ENCODE data around the gene ITGB2. TPM values are rescaled to one million over a fixed set of nuclear protein-coding genes. Genes with fewer than 3 reads are reported as not detected.

ITGB2 gene
- total RNA-seq, 1 donor from 2014 or later = 292 TPM

- no peak for DNase-seq (ENCODE audit: low spot score)
- Mint-ChIP-seq H3K9me3 (no peaks in the 10 kb centered on the region), H3K4me1 (ENCODE audit: low read depth) (peaks cover 10% of the 10 kb centered on the region), H3K36me3 (ENCODE audit: low read depth) (peaks cover 57% of the 10 kb centered on the region), H3K27ac (peak overlapping the region; percentile 0), H3K27me3 (ENCODE audit: insufficient read depth) (no peaks in the 10 kb centered on the region), H3K4me3 (no peak overlapping the region)
- intact Hi-C loops (cut with micrococcal nuclease) = no loop called here
Measured at GRCh38 chr21:44904141-44904923, 16.4 kb downstream of the ITGB2 start.

GRCh38 chr21:44903689-44904088 is 17.0 kb downstream of the ITGB2 start:
- Mint-ChIP-seq H3K27ac (no peak overlapping the region), H3K27me3 (ENCODE audit: insufficient read depth) (no peaks in the 10 kb centered on the region), H3K36me3 (ENCODE audit: low read depth) (peaks cover 53% of the 10 kb centered on the region), H3K9me3 (no peaks in the 10 kb centered on the region), H3K4me3 (no peak overlapping the region), H3K4me1 (ENCODE audit: low read depth) (peaks cover 4% of the 10 kb centered on the region)
- intact Hi-C loops (cut with micrococcal nuclease) = no loop called here
- no peak for DNase-seq (ENCODE audit: low spot score)

- Mint-ChIP-seq H3K9me3 (no peaks in the 10 kb centered on the region), H3K27ac (peak overlapping the region; percentile 14), H3K36me3 (ENCODE audit: low read depth) (peaks cover 54% of the 10 kb centered on the region), H3K4me1 (ENCODE audit: low read depth) (no peaks in the 10 kb centered on the region), H3K27me3 (ENCODE audit: insufficient read depth) (no peaks in the 10 kb centered on the region), H3K4me3 (no peak overlapping the region)
- no peak for DNase-seq (ENCODE audit: low spot score)
- intact Hi-C loops (cut with micrococcal nuclease) = no loop called here
Measured at GRCh38 chr21:44903050-44903685, 17.5 kb downstream of the ITGB2 start.

- Mint-ChIP-seq H3K4me3 (no peak overlapping the region), H3K9me3 (no peaks in the 10 kb centered on the region), H3K27me3 (ENCODE audit: insufficient read depth) (no peaks in the 10 kb centered on the region), H3K27ac (peak overlapping the region; percentile 14), H3K4me1 (ENCODE audit: low read depth) (no peaks in the 10 kb centered on the region), H3K36me3 (ENCODE audit: low read depth) (peaks cover 55% of the 10 kb centered on the region)
- intact Hi-C loops (cut with micrococcal nuclease) = no loop called here
- DNase-seq (ENCODE audit: low spot score) = no peak
Measured at GRCh38 chr21:44902268-44903049, 18.2 kb downstream of the ITGB2 start.

GRCh38 chr21:44901391-44902074 is 19.2 kb downstream of the ITGB2 start:
- intact Hi-C loops (cut with micrococcal nuclease) = no loop called here
- Mint-ChIP-seq H3K9me3 (no peaks in the 10 kb centered on the region), H3K4me3 (no peak overlapping the region), H3K27ac (no peak overlapping the region), H3K27me3 (ENCODE audit: insufficient read depth) (no peaks in the 10 kb centered on the region), H3K36me3 (ENCODE audit: low read depth) (peaks cover 53% of the 10 kb centered on the region), H3K4me1 (ENCODE audit: low read depth) (no peaks in the 10 kb centered on the region)
- DNase-seq (ENCODE audit: low spot score) = no peak

- Mint-ChIP-seq H3K27me3 (ENCODE audit: insufficient read depth) (no peaks in the 10 kb centered on the region), H3K9me3 (no peaks in the 10 kb centered on the region), H3K27ac (no peak overlapping the region), H3K4me3 (no peak overlapping the region), H3K36me3 (ENCODE audit: low read depth) (peaks cover 52% of the 10 kb centered on the region), H3K4me1 (ENCODE audit: low read depth) (no peaks in the 10 kb centered on the region)
- DNase-seq (ENCODE audit: low spot score) = no peak
- intact Hi-C loops (cut with micrococcal nuclease) = no loop called here
Measured at GRCh38 chr21:44900559-44901251, 20.0 kb downstream of the ITGB2 start.

GRCh38 chr21:44899768-44900558 is 20.7 kb downstream of the ITGB2 start:
- Mint-ChIP-seq H3K36me3 (ENCODE audit: low read depth) (peaks cover 52% of the 10 kb centered on the region), H3K9me3 (no peaks in the 10 kb centered on the region), H3K27me3 (ENCODE audit: insufficient read depth) (no peaks in the 10 kb centered on the region), H3K4me3 (no peak overlapping the region), H3K4me1 (ENCODE audit: low read depth) (no peaks in the 10 kb centered on the region), H3K27ac (no peak overlapping the region)
- intact Hi-C loops (cut with micrococcal nuclease) = no loop called here
- no peak for DNase-seq (ENCODE audit: low spot score)

- Mint-ChIP-seq H3K27ac (no peak overlapping the region), H3K4me3 (no peak overlapping the region), H3K36me3 (ENCODE audit: low read depth) (peaks cover 46% of the 10 kb centered on the region), H3K4me1 (ENCODE audit: low read depth) (no peaks in the 10 kb centered on the region), H3K27me3 (ENCODE audit: insufficient read depth) (no peaks in the 10 kb centered on the region), H3K9me3 (no peaks in the 10 kb centered on the region)
- intact Hi-C loops (cut with micrococcal nuclease) = no loop called here
- no peak for DNase-seq (ENCODE audit: low spot score)
Measured at GRCh38 chr21:44898851-44899767, 21.6 kb downstream of the ITGB2 start.

GRCh38 chr21:44898011-44898488 is 22.6 kb downstream of the ITGB2 start:
- Mint-ChIP-seq H3K36me3 (ENCODE audit: low read depth) (peaks cover 42% of the 10 kb centered on the region), H3K9me3 (no peaks in the 10 kb centered on the region), H3K4me1 (ENCODE audit: low read depth) (peaks cover 7% of the 10 kb centered on the region), H3K27me3 (ENCODE audit: insufficient read depth) (no peaks in the 10 kb centered on the region), H3K4me3 (no peak overlapping the region), H3K27ac (no peak overlapping the region)
- no peak for DNase-seq (ENCODE audit: low spot score)
- intact Hi-C loops (cut with micrococcal nuclease) = no loop called here

GRCh38 chr21:44897326-44898010 is 23.2 kb downstream of the ITGB2 start:
- DNase-seq (ENCODE audit: low spot score) = no peak
- Mint-ChIP-seq H3K36me3 (ENCODE audit: low read depth) (peaks cover 37% of the 10 kb centered on the region), H3K27ac (no peak overlapping the region), H3K27me3 (ENCODE audit: insufficient read depth) (no peaks in the 10 kb centered on the region), H3K9me3 (no peaks in the 10 kb centered on the region), H3K4me1 (ENCODE audit: low read depth) (peaks cover 7% of the 10 kb centered on the region), H3K4me3 (no peak overlapping the region)
- intact Hi-C loops (cut with micrococcal nuclease) = no loop called here
